GM18507 (cell line): ENCODE results near the gene SLC25A41.
"Not testable (repeated sequence)": the region's sequence is repeated elsewhere in the genome, so short reads cannot be mapped to it uniquely, and the experiment has no call there.

ENCODE experiments used
- DNase-seq: peaks from one replicate; pipeline ENCODE4 v3.0.0; 2011; ENCODE audit warnings: low read depth; ENCODE audit not compliant: insufficient read length; ENCODE audit errors: extremely low spot score
- FAIRE-seq: peaks from 2 replicates; lab custom pipeline; 2011; peaks lifted over from hg19 to GRCh38; lab: Jason Lieb, UNC

Gene SLC25A41

DNA sequence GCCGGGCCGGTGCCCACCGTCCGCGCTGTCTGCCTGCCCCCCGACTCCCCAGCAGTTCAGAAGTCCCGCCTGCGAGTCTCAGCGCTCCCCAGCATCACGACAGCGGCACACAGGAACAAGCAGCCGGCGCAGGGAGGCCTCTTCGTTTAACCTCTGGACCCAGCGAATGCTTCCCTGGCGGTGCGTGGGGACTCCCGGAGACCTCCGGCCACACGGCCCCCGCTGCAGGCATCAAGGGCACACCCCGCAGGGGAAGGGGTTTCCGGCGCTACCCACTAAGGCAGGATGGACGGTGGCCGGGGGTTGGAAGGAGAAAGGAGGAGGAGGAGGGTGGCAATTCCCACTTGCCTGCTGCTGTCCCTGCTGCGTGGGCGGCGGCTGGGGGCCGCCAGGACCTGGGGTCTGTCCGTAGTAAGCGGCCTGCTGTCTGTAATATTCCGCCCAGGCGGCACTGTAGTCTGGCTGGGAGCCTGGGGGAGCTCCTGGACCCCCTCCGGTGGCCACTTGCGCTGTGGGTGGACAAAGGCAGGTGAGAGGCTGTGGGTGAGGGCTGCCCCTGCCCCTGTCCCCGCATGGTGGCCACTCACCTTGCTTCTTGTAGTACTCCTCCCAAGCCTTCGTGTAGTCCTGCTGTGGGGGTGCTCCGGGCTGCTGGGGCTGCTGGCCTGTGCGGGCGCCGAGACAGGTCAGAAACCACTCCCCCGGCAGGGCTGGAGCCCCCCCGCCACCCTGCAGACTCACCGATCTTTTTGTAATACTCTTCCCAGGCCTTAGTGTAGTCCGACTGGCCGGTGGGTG, 18.6 kb downstream of the SLC25A41 start:
- no peak for FAIRE-seq
- no peak for DNase-seq

GRCh38 chr19:6413721-6414643, 19.6 kb downstream of the SLC25A41 start:
- FAIRE-seq = no peak
- DNase-seq = no peak

- no peak for FAIRE-seq
Observed at GRCh38 chr19:6413291-6413690, 20.3 kb downstream of the SLC25A41 start.

GRCh38 chr19:6412447-6413091, 21.0 kb downstream of the SLC25A41 start:
- FAIRE-seq (no peak), DNase-seq (peak; percentile 32)

More at GRCh38 chr19:6413291-6413690, 20.3 kb downstream of the SLC25A41 start:
- DNase-seq = no peak

- no peak for FAIRE-seq
- no peak for DNase-seq
Observed at GRCh38 chr19:6412061-6412446, 21.5 kb downstream of the SLC25A41 start.

DNA sequence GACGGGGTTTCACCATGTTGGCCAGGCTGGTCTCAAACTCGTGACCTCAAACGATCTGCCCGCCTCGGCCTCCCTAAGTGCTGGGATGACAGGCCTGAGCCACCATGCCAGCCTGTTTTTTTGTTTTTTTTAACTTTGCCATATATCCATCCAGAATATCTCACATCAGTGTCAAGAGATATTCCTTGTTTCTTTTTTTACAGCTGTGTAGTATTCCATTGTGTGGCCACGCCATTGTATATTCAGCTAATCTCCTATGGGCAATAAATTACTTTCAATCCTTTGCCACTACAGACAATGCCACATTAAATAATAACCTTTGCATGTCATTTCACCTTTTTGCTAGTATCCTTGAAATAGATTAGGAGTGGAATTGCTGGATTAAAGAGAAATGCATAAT, 24.2 kb downstream of the SLC25A41 start:
- FAIRE-seq (no peak), DNase-seq (no peak)

DNA sequence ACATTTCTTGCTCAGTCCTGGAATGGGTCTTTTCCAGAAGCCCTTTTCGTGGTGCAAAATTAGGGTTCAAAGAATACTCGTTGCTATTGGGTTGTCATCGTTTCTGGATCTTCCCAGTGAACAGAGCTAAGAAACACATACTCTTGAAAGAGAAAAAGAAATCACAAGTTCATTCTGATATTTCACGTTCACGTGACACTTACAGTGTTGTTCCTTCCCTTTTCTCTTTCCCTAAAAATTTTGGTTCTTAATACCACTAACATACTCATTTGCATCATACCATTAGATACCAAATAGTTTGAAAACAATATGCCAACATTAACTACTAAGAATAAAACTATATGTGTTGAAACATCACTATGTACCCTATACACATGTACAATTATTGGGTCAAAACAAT, 27.2 kb downstream of the SLC25A41 start:
- FAIRE-seq (no peak), DNase-seq (no peak)

DNA sequence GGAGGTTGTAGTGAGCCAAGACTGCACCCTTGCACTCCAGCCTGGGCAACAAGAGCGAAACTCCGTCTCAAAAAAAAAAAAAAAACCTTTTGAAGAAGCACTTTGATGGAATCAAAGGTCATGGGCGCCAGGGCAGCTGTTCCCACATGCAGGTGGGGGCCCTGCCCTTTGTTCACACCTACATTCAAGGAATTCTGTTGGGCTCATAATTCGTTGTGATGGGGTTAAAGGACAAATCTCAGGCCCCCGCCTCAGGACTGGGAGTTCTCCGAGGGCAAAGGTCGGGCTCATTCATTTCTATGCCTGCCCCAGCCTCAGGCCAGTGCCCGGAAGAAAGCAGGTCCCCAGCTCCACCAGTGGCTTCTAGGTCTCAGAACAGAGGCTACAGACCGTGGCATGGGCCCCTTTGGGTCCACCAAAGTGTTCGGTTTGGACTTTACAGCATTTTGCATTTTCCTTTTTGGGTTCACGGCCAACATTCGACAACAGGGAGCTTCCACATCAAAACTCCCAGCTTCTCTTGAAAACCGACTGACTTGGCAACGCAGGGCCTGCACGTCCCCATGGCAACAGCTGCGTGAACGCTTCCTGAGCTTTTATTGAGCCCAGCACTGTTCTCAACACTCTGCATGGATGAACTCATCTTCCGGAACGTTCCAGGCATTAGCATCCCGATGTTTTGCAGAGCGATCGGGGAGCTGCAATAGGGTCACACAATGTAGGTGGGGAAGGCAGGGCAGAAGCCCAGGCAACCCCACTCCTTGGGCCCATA, 30.5 kb downstream of the SLC25A41 start:
- DNase-seq = no peak
- FAIRE-seq = no peak

- FAIRE-seq (no peak), DNase-seq (no peak)
Observed at GRCh38 chr19:6402058-6402457, 31.5 kb downstream of the SLC25A41 start.

DNA sequence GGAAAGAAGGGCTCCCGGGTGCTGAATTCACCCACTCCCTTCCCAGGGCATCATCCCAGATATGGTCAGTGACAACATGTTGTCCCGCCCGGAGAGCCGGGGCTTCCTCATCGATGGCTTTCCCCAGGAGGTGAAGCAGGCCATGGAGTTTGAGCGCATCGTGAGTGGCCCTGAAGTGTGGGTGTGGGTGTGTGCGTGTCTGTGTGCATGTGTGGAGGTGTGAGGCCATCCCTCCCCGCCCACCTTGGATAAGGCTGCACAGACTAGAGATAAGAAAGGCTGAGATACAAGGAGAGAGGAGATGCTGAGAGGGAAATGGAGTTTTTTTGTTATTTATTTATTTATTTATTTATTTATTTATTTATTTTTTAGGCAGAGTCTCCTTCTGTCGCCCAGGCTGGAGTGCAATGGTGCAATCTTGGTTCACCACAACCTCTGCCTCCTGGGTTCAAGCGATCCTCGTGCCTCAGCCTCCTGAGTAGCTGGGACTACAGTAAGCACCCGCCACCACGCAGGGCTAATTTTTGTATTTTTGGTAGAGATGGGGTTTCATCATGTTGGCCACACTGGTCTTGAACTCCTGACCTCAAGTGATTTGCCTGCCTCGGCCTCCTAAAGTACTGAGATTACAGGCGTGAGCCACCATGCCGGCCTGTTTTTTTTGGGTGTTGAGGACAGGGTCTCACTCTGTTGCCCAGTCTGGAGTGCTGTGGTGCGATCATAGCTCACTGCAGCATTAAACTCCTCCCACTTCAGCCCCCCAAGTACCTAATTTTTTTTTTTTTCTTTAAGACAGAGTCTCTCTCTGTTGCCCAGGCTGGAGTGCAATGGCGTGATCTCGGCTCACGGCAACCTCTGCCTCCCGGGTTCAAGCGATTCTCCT, 33.3 kb downstream of the SLC25A41 start:
- not testable (repeated sequence) for FAIRE-seq

DNA sequence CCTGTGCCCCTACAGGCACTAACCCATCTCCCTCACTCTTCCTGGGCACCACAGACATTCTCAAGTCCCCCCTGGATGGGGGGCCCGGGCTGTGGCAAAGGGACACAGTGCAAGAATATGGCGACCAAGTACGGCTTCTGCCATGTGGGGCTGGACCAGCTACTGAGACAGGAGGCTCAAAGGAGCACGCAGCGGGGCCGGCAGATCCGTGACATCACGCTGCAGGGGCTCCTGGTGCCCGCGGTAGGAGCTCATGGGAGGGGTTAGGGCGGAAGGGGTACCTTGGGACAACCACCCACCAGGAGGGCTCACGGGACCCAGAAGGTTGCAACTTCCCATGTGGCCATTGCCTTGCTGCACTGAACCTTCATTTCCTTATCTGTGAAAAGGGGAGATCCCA, 37.3 kb downstream of the SLC25A41 start:
- FAIRE-seq = no peak

More for the DNA sequence above, 33.3 kb downstream of the SLC25A41 start:
- not testable (repeated sequence) for DNase-seq

GRCh38 chr19:6394831-6395230, 38.7 kb downstream of the SLC25A41 start:
- DNase-seq = no peak
- FAIRE-seq = no peak

More for the DNA sequence above, 37.3 kb downstream of the SLC25A41 start:
- DNase-seq = no peak

- FAIRE-seq (no peak), DNase-seq (no peak)
Observed at GRCh38 chr19:6393983-6394412, 39.6 kb downstream of the SLC25A41 start.

DNA sequence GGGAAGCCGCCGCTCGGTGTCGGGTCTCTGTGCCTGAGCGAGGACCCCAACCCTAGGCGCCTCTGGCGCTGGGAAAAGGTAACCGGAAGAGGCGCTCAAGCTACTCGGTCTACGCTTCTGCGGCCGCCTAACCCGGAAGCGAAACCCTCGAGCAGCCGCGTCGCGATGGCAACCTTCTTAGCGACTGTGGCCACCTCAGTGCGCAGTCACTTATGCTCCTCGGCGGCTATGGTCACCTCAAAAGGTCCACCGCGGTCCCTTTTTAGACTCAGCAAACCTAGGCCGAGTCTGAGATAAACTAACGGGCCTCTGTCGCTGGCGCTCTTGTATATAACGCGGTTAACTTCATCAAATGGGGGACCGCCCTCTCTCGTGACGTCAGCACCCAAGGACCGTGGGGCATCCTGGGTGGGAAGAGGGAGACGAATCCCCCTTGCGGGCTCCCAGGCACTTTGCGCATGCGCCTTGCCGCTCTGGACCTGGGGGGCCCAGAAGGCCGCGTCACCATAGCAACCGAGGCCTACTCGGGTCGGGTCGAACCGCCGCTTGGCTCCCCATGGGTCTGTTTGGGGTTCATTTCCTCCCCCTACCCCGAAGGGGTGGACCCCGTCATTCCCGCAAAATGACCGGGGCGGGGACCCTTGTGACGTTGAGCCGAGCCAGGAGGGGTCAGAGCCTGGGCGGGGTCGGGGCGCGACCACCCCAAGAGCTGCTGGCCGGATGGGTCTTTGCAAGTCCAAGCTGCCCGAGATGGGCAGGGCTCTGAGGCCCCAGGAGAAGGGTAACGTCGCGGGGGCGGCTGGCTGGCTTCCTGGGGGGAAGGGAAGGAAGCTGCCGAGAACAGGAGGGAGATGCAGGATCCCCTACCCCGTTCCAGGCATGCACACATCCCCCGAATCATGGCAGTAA, 40.2 kb downstream of the SLC25A41 start, which contains the start of gene GTF2F1:
Gene GTF2F1, minus strand, starts transcription at position 91 of the 909 bp plus-strand sequence. CDS start 169 bp downstream, outside the sequence.
- FAIRE-seq (peak; percentile 96), DNase-seq (peak; percentile 91)

- peak; percentile 12 for FAIRE-seq
Observed at GRCh38 chr19:6392221-6393073, 41.1 kb downstream of the SLC25A41 start.

DNA sequence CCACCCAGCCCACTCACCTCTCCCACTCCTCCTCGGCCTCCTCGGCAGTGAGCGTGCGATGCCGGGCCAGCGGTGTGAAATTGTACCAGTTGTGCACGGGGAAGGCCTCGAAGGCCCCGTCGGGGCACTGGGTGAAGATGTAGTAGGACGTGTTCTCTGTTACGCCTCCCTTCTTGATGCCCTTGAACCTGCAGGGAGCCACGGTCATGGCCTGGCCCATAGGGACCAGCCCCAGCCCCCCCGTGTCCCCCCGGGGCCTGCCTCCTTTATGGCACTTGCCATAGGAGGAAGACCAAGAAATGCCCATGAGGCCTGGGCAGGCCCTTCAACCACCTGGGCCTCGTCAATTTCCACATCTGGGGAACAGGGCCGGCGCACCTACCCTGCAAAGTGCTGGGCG, 46.2 kb downstream of the SLC25A41 start:
- FAIRE-seq (no peak), DNase-seq (no peak)

More at GRCh38 chr19:6392221-6393073, 41.1 kb downstream of the SLC25A41 start:
- DNase-seq = no peak
